Kidney capillary endothelial cell (primary cell): ENCODE data around the gene E2F6.
A peak's percentile ranks its signal among the peaks of the same experiment; 100 is the strongest.

Source experiments
- DNase-seq: peaks from one replicate; pipeline ENCODE4 v3.0.0-alpha.2; 2018; ENCODE audit warnings: low spot score

The E2F6 gene

DNA sequence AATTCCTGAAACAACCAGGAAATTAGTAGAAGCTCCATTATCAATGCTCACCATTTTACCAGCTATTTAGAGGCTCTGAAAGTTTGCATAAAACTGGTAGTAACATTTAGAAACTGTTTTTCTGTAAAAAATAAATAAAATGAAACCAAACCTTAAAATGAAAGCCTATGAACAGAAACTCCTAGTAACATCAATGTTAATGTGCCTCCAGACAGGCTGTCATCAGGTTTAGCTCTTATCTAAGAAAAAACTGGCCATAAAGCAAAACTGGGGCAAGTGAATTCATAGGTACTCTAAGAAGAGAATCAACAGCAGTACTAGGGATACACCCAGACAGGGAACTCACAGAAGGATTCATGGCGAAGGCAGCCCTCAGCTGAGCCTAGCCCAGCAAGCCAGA is 8.0 kb downstream of the E2F6 start:
- no peak for DNase-seq

GRCh38 chr2:11456251-11456650 is 9.7 kb downstream of the E2F6 start:
- no peak for DNase-seq

DNA sequence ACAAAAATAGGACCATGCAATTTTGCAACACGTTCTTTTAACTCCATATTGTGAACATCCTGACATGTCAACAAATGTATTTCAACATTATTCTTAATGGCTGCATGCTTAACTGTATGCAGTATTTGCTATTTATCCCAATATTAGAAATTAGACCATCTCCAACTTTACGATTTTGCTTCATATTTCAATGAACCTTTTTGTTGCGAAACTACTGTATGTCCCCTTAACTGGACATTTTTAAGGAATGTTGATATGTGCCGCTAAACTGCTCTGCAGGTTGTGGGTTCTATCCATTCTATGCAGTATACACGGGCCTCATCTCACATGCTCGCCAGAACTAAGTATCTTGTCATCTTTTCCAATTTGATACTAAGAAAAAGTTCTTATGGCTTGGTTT is 11.1 kb downstream of the E2F6 start:
- DNase-seq = no peak

- no peak for DNase-seq
These were observed 15.2 kb downstream of the E2F6 start for GRCh38 chr2:11450791-11451190.

DNA sequence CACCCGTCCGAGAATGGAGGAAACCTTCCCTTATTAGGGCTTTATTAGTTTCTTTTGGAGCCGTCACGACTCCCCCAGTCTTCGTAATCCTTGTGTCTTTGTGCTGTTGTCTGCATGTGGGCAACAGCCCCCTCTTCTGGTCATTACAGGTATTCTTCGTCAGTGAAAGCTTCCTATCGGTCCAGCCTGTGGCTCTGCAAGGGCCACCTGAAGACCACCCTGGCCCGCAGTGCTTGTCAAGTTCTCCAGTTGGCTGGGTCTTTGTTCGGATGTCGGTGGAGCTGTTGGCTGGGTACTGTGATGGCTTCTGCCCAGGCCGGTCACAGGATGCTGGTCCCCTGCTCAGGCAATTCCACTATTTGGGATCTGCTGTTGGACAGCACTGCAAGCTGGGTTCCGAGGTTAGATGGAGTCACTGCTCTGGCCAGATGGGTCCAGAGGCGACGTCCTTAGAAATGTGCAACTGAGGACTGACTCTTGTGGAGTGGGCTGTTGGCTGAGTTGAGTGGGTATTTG is 19.2 kb downstream of the E2F6 start:
- peak; percentile 68 for DNase-seq

DNA sequence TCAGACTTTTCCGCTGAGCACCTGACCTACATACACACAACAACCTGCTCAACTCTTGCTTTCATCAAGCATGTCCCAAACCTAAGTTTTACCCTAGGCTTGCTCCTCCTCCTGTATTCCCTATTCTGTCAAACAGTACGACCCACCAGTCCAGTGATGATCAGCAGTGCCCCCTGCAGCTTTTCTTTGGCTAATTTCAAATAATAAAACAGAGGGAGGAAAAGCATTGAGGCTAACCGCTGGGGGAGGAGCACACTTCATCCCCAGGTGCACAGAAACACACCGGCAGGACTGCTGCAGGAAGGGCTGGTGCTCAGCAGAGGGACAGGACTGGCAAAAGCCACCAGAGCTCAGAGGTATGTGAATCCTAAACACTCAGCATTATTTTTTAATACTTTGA is 21.2 kb downstream of the E2F6 start:
- no peak for DNase-seq

- DNase-seq = no peak
These were observed 27.3 kb downstream of the E2F6 start for GRCh38 chr2:11438555-11439080.

- no peak for DNase-seq
These were observed 28.4 kb downstream of the E2F6 start for GRCh38 chr2:11437602-11438001.

DNA sequence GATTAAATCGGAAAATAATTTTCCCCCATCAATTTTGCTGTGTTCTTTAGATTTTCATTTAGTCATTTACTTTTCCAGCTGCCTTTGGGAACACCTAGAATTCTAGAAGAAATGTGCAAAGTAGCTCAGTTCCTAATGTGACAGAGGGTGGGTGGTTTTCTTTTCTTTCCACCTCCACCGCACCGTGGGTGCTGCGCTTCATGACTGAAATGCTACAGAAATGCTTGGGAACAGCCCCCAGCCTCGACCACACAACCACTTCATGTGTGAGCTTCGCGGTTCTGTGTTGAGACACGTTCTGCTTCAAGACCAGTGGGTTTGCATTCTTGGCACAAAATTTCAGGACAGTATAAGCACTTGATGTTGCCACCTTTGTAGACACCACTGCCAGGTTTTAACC is 30.9 kb downstream of the E2F6 start:
- DNase-seq = no peak

DNA sequence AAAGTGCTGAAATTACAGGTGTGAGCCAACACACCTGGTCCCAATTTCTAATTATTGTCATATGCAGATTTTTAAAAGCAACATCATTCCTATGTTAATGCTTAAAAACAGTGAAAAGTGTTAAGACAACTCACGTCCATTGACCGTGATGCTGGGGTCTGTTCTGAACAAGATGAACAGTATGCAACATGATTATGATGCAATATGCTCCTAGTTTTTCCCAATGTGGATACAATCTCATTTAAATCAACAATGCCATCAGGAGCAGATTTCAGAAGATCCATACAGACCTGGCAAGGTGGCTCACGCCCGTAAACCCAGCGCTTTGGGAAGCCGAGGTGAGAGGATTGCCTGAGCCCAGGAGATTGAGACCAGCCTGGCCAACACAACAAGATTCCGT is 31.5 kb downstream of the E2F6 start:
- no peak for DNase-seq

GRCh38 chr2:11433822-11434221 is 32.1 kb downstream of the E2F6 start:
- DNase-seq = no peak

GRCh38 chr2:11430729-11431128 is 35.2 kb downstream of the E2F6 start:
- no peak for DNase-seq

GRCh38 chr2:11427224-11427623 is 38.7 kb downstream of the E2F6 start:
- no peak for DNase-seq

DNA sequence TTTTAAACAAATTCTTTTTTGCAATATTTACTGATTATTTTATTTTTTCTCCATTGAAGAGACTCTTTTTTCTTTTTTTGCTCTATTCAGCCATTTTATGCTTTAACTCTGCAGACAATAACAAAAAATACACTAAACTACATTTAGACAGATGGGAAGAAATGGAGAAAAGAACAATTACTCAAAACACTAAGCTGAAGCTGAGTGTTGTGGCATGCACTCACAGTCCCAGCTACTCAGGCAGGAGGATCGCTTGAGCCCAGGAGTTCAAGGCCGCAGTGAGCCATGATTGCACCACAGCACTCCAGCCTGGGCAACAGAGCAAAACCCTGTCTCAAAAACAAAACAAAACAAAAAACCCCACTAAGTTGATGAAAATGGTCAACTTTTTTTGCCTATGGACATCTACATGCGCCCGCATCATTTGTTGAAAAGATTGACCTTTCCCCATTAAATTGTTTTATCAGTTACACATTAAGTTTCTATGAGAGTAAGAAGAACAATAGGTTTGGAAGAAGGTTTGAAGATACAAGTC is 43.0 kb downstream of the E2F6 start:
- DNase-seq = no peak

- no peak for DNase-seq
These were observed 43.5 kb downstream of the E2F6 start for GRCh38 chr2:11422491-11422865.

GRCh38 chr2:11421863-11422490 is 44.0 kb downstream of the E2F6 start:
- DNase-seq = no peak

DNA sequence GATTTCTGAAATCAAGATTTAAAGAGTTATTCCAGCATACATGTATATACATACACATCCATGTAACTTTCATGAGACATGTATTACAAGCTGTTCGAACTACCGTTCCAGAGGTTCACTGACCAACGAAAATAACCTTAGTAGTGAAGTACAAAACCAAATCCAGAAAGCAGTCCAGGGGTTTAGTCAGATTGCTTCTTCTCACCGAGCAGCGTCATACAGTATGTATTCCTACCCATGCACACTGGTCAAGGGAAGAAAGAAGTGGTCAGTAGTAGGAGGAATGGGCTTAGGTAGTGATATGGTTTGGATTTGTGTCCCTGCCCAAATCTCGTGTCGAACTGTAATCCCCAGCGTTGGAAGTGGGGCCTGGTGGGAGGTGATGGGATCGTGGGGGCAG is 45.3 kb downstream of the E2F6 start:
- DNase-seq = no peak

DNA sequence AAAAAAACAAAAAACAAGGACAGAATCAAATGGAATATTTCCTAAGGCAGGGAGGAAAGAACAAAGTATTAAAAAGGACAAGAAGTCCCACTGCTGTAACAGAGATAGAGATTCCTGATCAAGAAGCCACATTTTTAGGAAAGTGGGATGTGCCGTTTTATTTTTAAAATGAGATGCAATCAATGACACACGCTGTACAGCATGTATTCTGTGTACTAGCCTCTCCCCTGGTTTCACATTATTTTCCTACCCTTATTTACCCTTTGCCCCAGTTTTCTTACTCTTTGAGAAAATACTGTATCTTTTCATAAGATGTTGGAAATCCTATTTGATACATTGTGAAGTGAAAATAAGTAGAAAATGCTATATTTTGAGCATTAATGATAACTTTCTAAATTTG is 45.8 kb downstream of the E2F6 start:
- DNase-seq = no peak

DNA sequence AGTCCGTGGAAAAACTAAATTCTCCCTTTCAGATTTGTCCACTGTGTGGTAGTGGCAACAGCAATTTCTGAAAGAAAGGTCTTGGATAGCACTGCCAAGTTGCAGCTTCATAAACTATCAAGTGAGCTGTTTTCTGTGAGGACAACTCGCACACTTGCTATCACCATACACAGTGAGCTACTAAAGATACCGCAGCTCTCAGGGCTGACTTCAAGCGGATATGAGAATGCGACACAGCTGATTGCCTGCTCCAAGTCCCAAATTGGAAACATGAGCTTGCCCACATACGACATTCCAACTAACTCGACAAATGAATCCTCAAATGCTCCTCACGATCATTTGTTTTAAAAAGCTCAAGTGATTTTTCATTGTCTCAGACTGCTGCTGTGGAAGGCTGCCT is 46.2 kb downstream of the E2F6 start:
- DNase-seq = no peak

- DNase-seq = peak; percentile 16
These were observed 47.9 kb downstream of the E2F6 start for GRCh38 chr2:11417946-11418585.

- no peak for DNase-seq
These were observed 49.0 kb downstream of the E2F6 start for GRCh38 chr2:11416931-11417330.

GRCh38 chr2:11416186-11416585 is 49.8 kb downstream of the E2F6 start:
- DNase-seq = no peak

DNA sequence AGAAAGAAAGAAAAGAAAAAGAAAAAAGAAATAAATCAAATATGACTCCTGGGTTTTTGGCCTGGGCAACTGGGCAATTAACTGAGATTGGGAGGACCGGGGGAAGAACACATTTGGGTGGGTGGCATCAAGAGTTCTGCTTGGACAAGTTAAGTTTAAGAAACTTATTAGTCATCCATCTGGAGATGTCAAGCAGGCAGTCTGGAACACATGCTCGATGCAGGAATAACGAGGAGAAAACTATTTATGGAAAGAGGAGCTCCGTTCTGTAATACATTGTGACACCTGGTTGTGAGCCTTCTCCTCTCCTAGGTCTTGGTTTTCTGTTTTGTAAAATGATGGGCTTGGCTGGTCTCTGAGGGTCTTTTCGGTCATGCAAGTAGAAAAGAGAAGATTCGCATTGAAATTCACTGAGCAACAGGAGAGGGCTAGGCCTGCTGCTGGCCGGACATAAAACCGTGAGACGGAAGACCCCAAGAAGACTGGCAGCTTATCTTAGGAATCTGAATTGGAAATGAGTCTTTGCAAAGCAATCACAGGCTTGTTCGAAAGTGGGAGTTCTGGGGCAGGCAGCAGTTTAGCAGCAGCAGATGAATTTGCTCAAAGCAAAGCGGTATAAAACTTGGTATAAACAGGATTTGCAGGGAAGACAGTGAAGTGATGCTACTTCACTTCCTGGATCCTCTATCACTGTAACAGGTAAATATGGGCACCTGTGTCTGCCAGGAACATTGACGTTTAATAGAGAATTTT is 51.4 kb downstream of the E2F6 start:
- no peak for DNase-seq
